ENCODE results near the gene MSX2.

Gene MSX2

GRCh38 chr5:174764309-174764708 is 39.9 kb downstream of the MSX2 start:
- no peak for FAIRE-seq
- TF ChIP-seq CTCF (IDR thresholded peaks at IDR 0.05; ENCODE audit: insufficient read depth, missing control alignments) = no peak

GRCh38 chr5:174765540-174765939 is 41.2 kb downstream of the MSX2 start:
- no peak for TF ChIP-seq CTCF (IDR thresholded peaks at IDR 0.05; ENCODE audit: insufficient read depth, missing control alignments)
- FAIRE-seq = no peak
- no peak for DNase-seq (ENCODE audit: insufficient read length, low spot score)

More at GRCh38 chr5:174764309-174764708, 39.9 kb downstream of the MSX2 start:
- no peak for DNase-seq (ENCODE audit: insufficient read length, low spot score)

- TF ChIP-seq CTCF (IDR thresholded peaks at IDR 0.05; ENCODE audit: insufficient read depth, missing control alignments) = no peak
- FAIRE-seq (no peak), DNase-seq (ENCODE audit: insufficient read length, low spot score) (no peak)
Measured at GRCh38 chr5:174767670-174768069, 43.3 kb downstream of the MSX2 start.

- DNase-seq (ENCODE audit: insufficient read length, low spot score) (no peak), FAIRE-seq (no peak)
- no peak for TF ChIP-seq CTCF (IDR thresholded peaks at IDR 0.05; ENCODE audit: insufficient read depth, missing control alignments)
Measured at GRCh38 chr5:174769005-174769404, 44.6 kb downstream of the MSX2 start.

GRCh38 chr5:174773371-174773770 is 49.0 kb downstream of the MSX2 start:
- FAIRE-seq = no peak
- no peak for DNase-seq (ENCODE audit: insufficient read length, low spot score)
- TF ChIP-seq CTCF (IDR thresholded peaks at IDR 0.05; ENCODE audit: insufficient read depth, missing control alignments) = no peak

GRCh38 chr5:174775081-174775480 is 50.7 kb downstream of the MSX2 start:
- TF ChIP-seq CTCF (IDR thresholded peaks at IDR 0.05; ENCODE audit: insufficient read depth, missing control alignments) = no peak
- FAIRE-seq = no peak
- DNase-seq (ENCODE audit: insufficient read length, low spot score) = no peak

- no peak for TF ChIP-seq CTCF (IDR thresholded peaks at IDR 0.05; ENCODE audit: insufficient read depth, missing control alignments)
- DNase-seq (ENCODE audit: insufficient read length, low spot score) (no peak), FAIRE-seq (no peak)
Measured at GRCh38 chr5:174777111-174777510, 52.7 kb downstream of the MSX2 start.

Measured in D721Med (cell line).